Ishikawa (cell line): Measurements from ENCODE around the gene CHST12.

ENCODE experiments used
- CEBPB ChIP-seq: IDR thresholded peaks from 2 replicates; pipeline ENCODE4 v1.6.1; 2012
- CREB1 ChIP-seq: IDR thresholded peaks from 2 replicates; pipeline ENCODE4 v1.6.1; 2012; ENCODE audit warnings: low read depth
- EGR1 ChIP-seq: IDR thresholded peaks from 2 replicates; pipeline ENCODE4 v1.6.1; 2012
- EP300 ChIP-seq: IDR thresholded peaks from 2 replicates; pipeline ENCODE4 v1.6.1; 2012; ENCODE audit warnings: borderline replicate concordance
- FOXM1 ChIP-seq: IDR thresholded peaks from 2 replicates; pipeline ENCODE4 v1.6.1; 2012; ENCODE audit warnings: low read depth, borderline replicate concordance
- MAX ChIP-seq: IDR thresholded peaks from 2 replicates; pipeline ENCODE4 v1.6.1; 2012
- NFIC ChIP-seq: IDR thresholded peaks from 2 replicates; pipeline ENCODE4 v1.6.1; 2012
- RAD21 ChIP-seq: IDR thresholded peaks from 2 replicates; pipeline ENCODE4 v1.6.1; 2012; ENCODE audit warnings: low read depth
- REST ChIP-seq: IDR thresholded peaks from 2 replicates; pipeline ENCODE4 v1.6.1; 2012; ENCODE audit warnings: low read depth, mild to moderate bottlenecking
- TAF1 ChIP-seq: IDR thresholded peaks from 2 replicates; pipeline ENCODE4 v1.6.1; 2012; ENCODE audit warnings: low read depth, mild to moderate bottlenecking
- TCF12 ChIP-seq: IDR thresholded peaks from 2 replicates; pipeline ENCODE4 v1.6.1; 2012; ENCODE audit warnings: low read depth
- TEAD4 ChIP-seq: IDR thresholded peaks from 2 replicates; pipeline ENCODE4 v1.6.1; 2012
- USF1 ChIP-seq: IDR thresholded peaks from 2 replicates; pipeline ENCODE4 v1.6.1; 2012
- YY1 ChIP-seq: IDR thresholded peaks from 2 replicates; pipeline ENCODE4 v1.6.1; 2012; ENCODE audit warnings: low read depth
- ZBTB7A ChIP-seq: IDR thresholded peaks from 2 replicates; pipeline ENCODE4 v1.6.1; 2012; ENCODE audit warnings: low read depth

The CHST12 gene

GRCh38 chr7:2372724-2373123 is 30.7 kb upstream of the CHST12 start:
- TF ChIP-seq YY1, result no peak
- no peak for TF ChIP-seq TCF12
- no peak for TF ChIP-seq NFIC

- TF ChIP-seq FOXM1, result no peak
- no peak for TF ChIP-seq CREB1
- peak; percentile 66; the same call in 1 of the 2 replicates for TF ChIP-seq CEBPB
- no peak for TF ChIP-seq REST
- TF ChIP-seq EP300, result 0 out of 2 replicates have a peak, but pooled peaks have one; percentile 34
- TF ChIP-seq ZBTB7A, result 0 out of 2 replicates have a peak, but pooled peaks have one; percentile 32
- peak; percentile 75 for TF ChIP-seq TEAD4
- peak; percentile 53; the same call in 1 of the 2 replicates for TF ChIP-seq MAX
- TF ChIP-seq RAD21, result peak; percentile 48
- TF ChIP-seq YY1, result no peak
- no peak for TF ChIP-seq EGR1
- no peak for TF ChIP-seq TAF1
- TF ChIP-seq TCF12, result peak; percentile 63; the same call in 1 of the 2 replicates
- TF ChIP-seq USF1, result peak; percentile 51
- peak; percentile 95 for TF ChIP-seq NFIC
These were observed 30.3 kb upstream of the CHST12 start for GRCh38 chr7:2373124-2373556.

- TF ChIP-seq EP300 (no peak), TCF12 (no peak), NFIC (no peak)
These were observed 29.8 kb upstream of the CHST12 start for GRCh38 chr7:2373646-2374045.

GRCh38 chr7:2374401-2374800 is 29.0 kb upstream of the CHST12 start:
- no peak for TF ChIP-seq YY1
- TF ChIP-seq CEBPB, result no peak
- no peak for TF ChIP-seq EP300
- TF ChIP-seq USF1, result no peak
- no peak for TF ChIP-seq ZBTB7A
- TF ChIP-seq MAX, result no peak
- TF ChIP-seq RAD21, result no peak
- no peak for TF ChIP-seq TAF1
- no peak for TF ChIP-seq REST
- no peak for TF ChIP-seq NFIC
- no peak for TF ChIP-seq FOXM1
- no peak for TF ChIP-seq TEAD4
- no peak for TF ChIP-seq TCF12
- TF ChIP-seq EGR1, result no peak
- TF ChIP-seq CREB1, result no peak

- no peak for TF ChIP-seq ZBTB7A
- TF ChIP-seq YY1, result no peak
- no peak for TF ChIP-seq TCF12
- TF ChIP-seq CREB1, result no peak
- no peak for TF ChIP-seq USF1
- TF ChIP-seq REST, result no peak
- no peak for TF ChIP-seq NFIC
- TF ChIP-seq TEAD4, result no peak
- TF ChIP-seq RAD21, result no peak
- no peak for TF ChIP-seq EGR1
- TF ChIP-seq EP300, result no peak
- no peak for TF ChIP-seq TAF1
- TF ChIP-seq CEBPB, result no peak
These were observed 28.3 kb upstream of the CHST12 start for GRCh38 chr7:2374830-2375728.
